MG63 (cell line): ENCODE data around the gene CLIC2. TPM values are rescaled to one million over a fixed set of nuclear protein-coding genes. Genes with fewer than 3 reads are reported as not detected.
"Not testable (repeated sequence)": the region's sequence is repeated elsewhere in the genome, so short reads cannot be mapped to it uniquely, and the experiment has no call there.

Experiments used
- DNase-seq: peaks from one replicate; pipeline ENCODE4 v3.0.0-alpha.2; 2020
- H3K27me3 ChIP-seq: fragments of 250-450 bp; sonication (Bioruptor Pico); 2 replicates; pipeline ENCODE4 v1.5.1; 2020; ENCODE audit warnings: mild to moderate bottlenecking, moderate library complexity
- H3K36me3 ChIP-seq: fragments of 250-450 bp; sonication (Bioruptor Pico); 2 replicates; pipeline ENCODE4 v1.5.1; 2020; ENCODE audit warnings: mild to moderate bottlenecking, moderate library complexity
- H3K4me3 ChIP-seq: fragments of 250-450 bp; sonication (Bioruptor Pico); 2 replicates; pipeline ENCODE4 v1.5.1; 2020; ENCODE audit warnings: mild to moderate bottlenecking, moderate library complexity
- H3K9me3 ChIP-seq: fragments of 250-450 bp; sonication (Bioruptor Pico); 2 replicates; pipeline ENCODE4 v1.5.1; 2020; ENCODE audit warnings: mild to moderate bottlenecking, moderate library complexity
- total RNA-seq: library from RNA; depleted of rRNA; stranded (reverse); fragments of >200 nt; shearing (Covaris generic); gene quantifications from 2 replicates; pipeline ENCODE4 v1.2.3, GENCODE V29; 2014; ENCODE audit warnings: low replicate concordance; rRNA removed

Gene CLIC2
- total RNA-seq, 1 experiment from 2014 or later, result 0.10 TPM

GRCh38 chrX:155270969-155271368 lies 63.4 kb downstream of the CLIC2 start:
- Histone ChIP-seq H3K9me3 (no peaks in the 10 kb centered on the region), H3K4me3 (no peak overlapping the region)

GRCh38 chrX:155267995-155268394 lies 66.4 kb downstream of the CLIC2 start:
- H3K36me3 ChIP-seq, H3K27me3 ChIP-seq, H3K4me3 ChIP-seq, DNase-seq, H3K9me3 ChIP-seq: not testable (repeated sequence)

More at GRCh38 chrX:155270969-155271368, 63.4 kb downstream of the CLIC2 start:
- H3K27me3 ChIP-seq, result no peaks in the 10 kb centered on the region
- no peaks in the 10 kb centered on the region for H3K36me3 ChIP-seq
- no peak for DNase-seq

- DNase-seq, result no peak
- Histone ChIP-seq H3K27me3 (no peaks in the 10 kb centered on the region), H3K9me3 (no peaks in the 10 kb centered on the region), H3K4me3 (no peak overlapping the region), H3K36me3 (no peaks in the 10 kb centered on the region)
Measured at GRCh38 chrX:155266439-155266838, 68.0 kb downstream of the CLIC2 start.

GRCh38 chrX:155263854-155264628 lies 70.4 kb downstream of the CLIC2 start, which contains the start of gene RAB39B:
Gene RAB39B, minus strand, starts transcription at chrX:155264491. Its CDS starts 203 bp downstream, at chrX:155264288.
- peak; percentile 68 for DNase-seq
- H3K4me3 ChIP-seq, result peak within 1 kb of the TSS; percentile 50

GRCh38 chrX:155262970-155263754 lies 71.3 kb downstream of the CLIC2 start:
- no peak for DNase-seq
- Histone ChIP-seq H3K4me3 (peak overlapping the region; percentile 50), H3K36me3 (no peaks in the 10 kb centered on the region), H3K9me3 (no peaks in the 10 kb centered on the region), H3K27me3 (no peaks in the 10 kb centered on the region)

More at GRCh38 chrX:155263854-155264628, 70.4 kb downstream of the CLIC2 start, which contains the start of gene RAB39B:
- H3K27me3 ChIP-seq, result no peaks in the 10 kb centered on the region
- H3K9me3 ChIP-seq, result no peaks in the 10 kb centered on the region
- no peaks in the 10 kb centered on the region for H3K36me3 ChIP-seq

GRCh38 chrX:155259752-155260151 lies 74.7 kb downstream of the CLIC2 start:
- no peaks in the 10 kb centered on the region for H3K9me3 ChIP-seq
- DNase-seq, result no peak
- H3K36me3 ChIP-seq, result no peaks in the 10 kb centered on the region
- no peak overlapping the region for H3K4me3 ChIP-seq
- no peaks in the 10 kb centered on the region for H3K27me3 ChIP-seq

- Histone ChIP-seq H3K9me3 (no peaks in the 10 kb centered on the region), H3K4me3 (no peak overlapping the region), H3K36me3 (no peaks in the 10 kb centered on the region), H3K27me3 (no peaks in the 10 kb centered on the region)
- no peak for DNase-seq
Measured at GRCh38 chrX:155251391-155251790, 83.0 kb downstream of the CLIC2 start.

- no peaks in the 10 kb centered on the region for H3K36me3 ChIP-seq
- no peak overlapping the region for H3K4me3 ChIP-seq
- H3K9me3 ChIP-seq, result no peaks in the 10 kb centered on the region
- DNase-seq, result no peak
- no peaks in the 10 kb centered on the region for H3K27me3 ChIP-seq
Measured at GRCh38 chrX:155247497-155247896, 86.9 kb downstream of the CLIC2 start.

- Histone ChIP-seq H3K4me3 (no peak overlapping the region), H3K9me3 (no peaks in the 10 kb centered on the region), H3K36me3 (no peaks in the 10 kb centered on the region), H3K27me3 (no peaks in the 10 kb centered on the region)
- no peak for DNase-seq
Measured at GRCh38 chrX:155246748-155247147, 87.7 kb downstream of the CLIC2 start.

- Histone ChIP-seq H3K4me3 (no peak overlapping the region), H3K9me3 (no peaks in the 10 kb centered on the region), H3K36me3 (peaks cover 7% of the 10 kb centered on the region), H3K27me3 (no peaks in the 10 kb centered on the region)
- no peak for DNase-seq
Measured at GRCh38 chrX:155242300-155242699, 92.1 kb downstream of the CLIC2 start.

- H3K27me3 ChIP-seq, result no peaks in the 10 kb centered on the region
- no peak overlapping the region for H3K4me3 ChIP-seq
- DNase-seq, result no peak
- H3K36me3 ChIP-seq, result peaks cover 14% of the 10 kb centered on the region
- H3K9me3 ChIP-seq, result no peaks in the 10 kb centered on the region
Measured at GRCh38 chrX:155237719-155238118, 96.7 kb downstream of the CLIC2 start.

- Histone ChIP-seq H3K9me3 (no peaks in the 10 kb centered on the region), H3K27me3 (no peaks in the 10 kb centered on the region), H3K36me3 (peaks cover 16% of the 10 kb centered on the region), H3K4me3 (no peak overlapping the region)
- DNase-seq, result no peak
Measured at GRCh38 chrX:155235891-155236290, 98.5 kb downstream of the CLIC2 start.

GRCh38 chrX:155231163-155231562 lies 103.3 kb downstream of the CLIC2 start:
- DNase-seq, result no peak
- Histone ChIP-seq H3K9me3 (no peaks in the 10 kb centered on the region), H3K27me3 (no peaks in the 10 kb centered on the region)

More at GRCh38 chrX:155231163-155231562, 103.3 kb downstream of the CLIC2 start:
- no peak overlapping the region for H3K4me3 ChIP-seq
- H3K36me3 ChIP-seq, result peaks cover 10% of the 10 kb centered on the region; the same call in 1 of the 2 replicates

Other genes starting within 250 kb of the CLIC2 start
- gene VBP1, start 118.2 kb downstream of the CLIC2 start, total RNA-seq, result 115 and 172 TPM in 2 replicates
- 1.6 and 1.7 TPM in 2 replicates for gene RAB39B, start 70.1 kb downstream of the CLIC2 start, total RNA-seq
- not detected in 2 replicates for gene F8A2, start 47.5 kb upstream of the CLIC2 start, total RNA-seq
- 3.1 TPM in 1 of 2 replicates, not detected in the other for gene F8A3, start 124.0 kb upstream of the CLIC2 start, total RNA-seq